Activated naive CD8-positive, alpha-beta T cell treated with anti-CD3 and anti-CD28 coated beads, Interleukin-2, amount 50 U/mL, for 16 hours (primary cell): Measurements from ENCODE around the gene SLC5A5.
"Not testable (repeated sequence)": the region's sequence is repeated elsewhere in the genome, so short reads cannot be mapped to it uniquely, and the experiment has no call there.

Experiments used
- DNase-seq: peaks from one replicate; pipeline ENCODE4 v3.0.0-alpha.2; 2020; ENCODE audit warnings: low read depth, low spot score

The SLC5A5 gene

GRCh38 chr19:17871032-17871877, 490 bp upstream of the SLC5A5 start:
- DNase-seq: no peak

GRCh38 chr19:17872251-17873001, 681 bp downstream of the SLC5A5 start:
- no peak for DNase-seq

GRCh38 chr19:17873786-17874757, 2.3 kb downstream of the SLC5A5 start:
- no peak for DNase-seq

GRCh38 chr19:17874758-17875135, 3.0 kb downstream of the SLC5A5 start:
- DNase-seq: no peak

GRCh38 chr19:17877696-17878095, 6.0 kb downstream of the SLC5A5 start:
- DNase-seq: no peak

GRCh38 chr19:17879466-17879865, 7.7 kb downstream of the SLC5A5 start:
- DNase-seq: no peak

- no peak for DNase-seq
These were observed 10.0 kb downstream of the SLC5A5 start for GRCh38 chr19:17881701-17882100.

GRCh38 chr19:17883627-17884410, 12.1 kb downstream of the SLC5A5 start:
- no peak for DNase-seq

- DNase-seq: no peak
These were observed 14.8 kb downstream of the SLC5A5 start for GRCh38 chr19:17886515-17886914.

GRCh38 chr19:17887221-17887620, 15.5 kb downstream of the SLC5A5 start:
- not testable (repeated sequence) for DNase-seq

GRCh38 chr19:17888260-17888659, 16.5 kb downstream of the SLC5A5 start:
- DNase-seq: no peak

- no peak for DNase-seq
These were observed 18.0 kb downstream of the SLC5A5 start for GRCh38 chr19:17889609-17890214.

GRCh38 chr19:17893766-17894165, 22.0 kb downstream of the SLC5A5 start:
- no peak for DNase-seq

GRCh38 chr19:17902701-17903100, 31.0 kb downstream of the SLC5A5 start:
- no peak for DNase-seq

- DNase-seq: no peak
These were observed 36.5 kb downstream of the SLC5A5 start for GRCh38 chr19:17908244-17908643.

GRCh38 chr19:17909003-17909732, 37.4 kb downstream of the SLC5A5 start:
- no peak for DNase-seq

GRCh38 chr19:17910791-17911360, 39.1 kb downstream of the SLC5A5 start:
- no peak for DNase-seq

- DNase-seq: no peak
These were observed 44.3 kb downstream of the SLC5A5 start for GRCh38 chr19:17915940-17916593.

- not testable (repeated sequence) for DNase-seq
These were observed 46.4 kb downstream of the SLC5A5 start for GRCh38 chr19:17918151-17918550.
